ENCODE data around the gene TYW5.

- TF ChIP-seq RCOR1 (IDR thresholded peaks at IDR 0.05; ENCODE audit: low read length) (no peak), CTCF (IDR thresholded peaks at IDR 0.05) (no peak), YY1 (IDR thresholded peaks at IDR 0.05; ENCODE audit: low read depth) (no peak), REST (IDR thresholded peaks at IDR 0.05; ENCODE audit: low read depth, low read length) (no peak)
These were observed 59.9 kb downstream of the TYW5 start for GRCh38 chr2:199895406-199895805.
